Stimulated activated CD8-positive, alpha-beta memory T cell treated with anti-CD3 and anti-CD28 coated beads, Interleukin-12 subunit alpha, Interleukin-12 subunit beta, amount 100 ng/mL, for 24 hours (primary cell): ENCODE data around the gene PTPRD.

Experiments
- DNase-seq: peaks from one replicate; pipeline ENCODE4 v3.0.0-alpha.2; 2020; ENCODE audit errors: extremely low read depth

Gene PTPRD

GRCh38 chr9:8831568-8831967 is 1781.2 kb downstream of the PTPRD start:
- no peak for DNase-seq

- no peak for DNase-seq
Measured at GRCh38 chr9:8826281-8826680, 1786.5 kb downstream of the PTPRD start.

DNA sequence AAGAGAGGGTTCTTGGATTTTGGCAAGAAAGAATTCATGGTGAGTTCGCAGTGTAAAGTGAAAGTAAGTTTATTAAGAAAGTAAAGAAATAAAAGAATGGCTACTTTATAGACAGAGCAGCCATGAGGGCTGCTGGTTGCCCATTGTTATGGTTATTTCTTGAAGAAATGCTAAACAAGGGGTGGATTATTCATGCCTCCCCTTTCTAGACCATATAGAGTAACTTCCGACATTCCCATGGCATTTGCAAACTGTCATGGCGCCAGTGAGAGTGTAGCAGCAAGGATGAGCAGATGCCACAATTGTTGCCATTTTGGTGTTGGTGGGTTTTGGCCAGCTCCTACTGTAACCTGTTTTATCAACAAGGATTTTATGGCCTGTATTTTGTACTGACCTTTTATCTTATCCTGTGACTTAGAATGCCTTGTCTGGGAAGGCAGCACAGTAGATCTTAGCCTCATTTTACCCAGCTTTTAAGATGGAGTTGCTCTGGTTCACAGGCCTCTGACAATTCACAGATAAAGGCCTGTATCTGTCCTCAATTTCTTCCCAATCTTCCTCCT is 1787.1 kb downstream of the PTPRD start:
- no peak for DNase-seq

- no peak for DNase-seq
Measured at GRCh38 chr9:8823131-8823895, 1789.5 kb downstream of the PTPRD start.

- DNase-seq, result no peak
Measured at GRCh38 chr9:8822667-8823025, 1790.2 kb downstream of the PTPRD start.

DNA sequence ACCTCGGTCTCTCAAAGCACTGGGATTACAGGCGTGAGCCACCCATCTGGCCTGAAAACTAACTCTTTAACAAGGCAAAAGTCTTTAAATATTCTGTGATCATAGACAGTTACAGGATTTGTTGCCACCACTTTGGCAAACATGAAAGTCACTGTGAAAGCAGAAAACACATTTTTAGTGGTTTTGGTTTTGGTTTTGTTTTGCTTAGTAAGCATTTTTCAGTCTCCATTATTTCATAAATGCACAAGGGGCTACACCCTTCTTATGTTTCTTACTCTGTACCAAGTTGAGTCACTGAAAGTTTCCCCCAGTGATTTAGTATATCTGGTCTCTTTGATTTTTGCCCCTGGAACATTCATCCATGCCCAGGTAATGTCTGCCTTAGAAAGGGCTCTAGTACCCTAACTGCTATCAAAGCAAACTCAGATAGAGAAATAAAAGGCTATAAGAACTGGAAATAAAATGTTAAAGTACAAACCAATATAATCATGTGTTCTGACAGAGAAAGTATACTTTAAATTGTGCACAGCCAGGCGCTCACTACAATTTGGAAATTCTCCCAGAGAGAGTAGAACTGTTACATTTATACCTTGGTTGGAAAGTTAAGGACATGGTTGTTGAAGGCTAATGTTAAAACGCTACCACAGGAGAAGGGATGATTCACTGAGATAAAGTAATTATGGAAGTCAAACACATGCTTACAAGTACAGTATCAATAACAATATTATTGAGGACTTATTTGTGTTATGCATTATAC is 1790.7 kb downstream of the PTPRD start:
- no peak for DNase-seq

DNA sequence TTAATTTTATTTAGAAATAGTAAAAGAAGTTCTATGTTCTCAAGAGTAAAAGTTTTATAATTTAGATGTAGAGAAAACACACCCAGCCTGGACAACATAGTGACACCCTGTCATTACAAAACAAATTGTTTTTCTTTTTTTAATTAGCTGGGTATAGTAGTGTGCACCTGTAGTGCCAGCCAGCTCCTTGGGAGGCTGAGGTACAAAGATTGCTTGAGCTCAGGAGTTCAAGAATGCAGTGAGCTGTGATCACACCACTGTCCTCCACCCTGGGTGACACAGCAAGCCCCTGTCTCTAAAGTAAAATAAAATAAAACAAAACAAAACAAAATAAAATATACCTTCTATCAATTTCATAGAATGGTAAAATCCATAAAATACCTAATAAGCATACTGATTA is 1795.5 kb downstream of the PTPRD start:
- DNase-seq, result no peak

DNA sequence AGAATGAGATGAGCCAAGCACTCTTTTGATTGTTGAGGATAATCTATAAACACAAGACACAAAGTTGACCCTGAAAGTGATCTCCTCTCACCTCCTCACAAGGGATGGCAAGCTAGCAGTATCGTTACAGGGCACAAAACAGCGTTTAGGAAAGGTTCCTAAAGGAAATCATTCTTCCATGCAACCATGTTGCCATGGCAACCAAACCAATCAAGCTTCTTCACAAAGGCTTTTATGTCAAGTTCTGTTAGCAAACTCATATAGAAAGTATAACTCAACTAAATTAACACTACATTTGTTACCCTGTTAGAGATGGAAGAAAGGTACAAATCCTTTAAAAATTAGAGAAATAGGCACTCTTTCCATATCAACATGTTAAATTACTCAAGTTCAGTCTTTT is 1796.4 kb downstream of the PTPRD start:
- no peak for DNase-seq

GRCh38 chr9:8815931-8816330 is 1796.9 kb downstream of the PTPRD start:
- no peak for DNase-seq

- DNase-seq, result no peak
Measured at GRCh38 chr9:8815219-8815618, 1797.6 kb downstream of the PTPRD start.

- no peak for DNase-seq
Measured at GRCh38 chr9:8812888-8813287, 1799.9 kb downstream of the PTPRD start.

DNA sequence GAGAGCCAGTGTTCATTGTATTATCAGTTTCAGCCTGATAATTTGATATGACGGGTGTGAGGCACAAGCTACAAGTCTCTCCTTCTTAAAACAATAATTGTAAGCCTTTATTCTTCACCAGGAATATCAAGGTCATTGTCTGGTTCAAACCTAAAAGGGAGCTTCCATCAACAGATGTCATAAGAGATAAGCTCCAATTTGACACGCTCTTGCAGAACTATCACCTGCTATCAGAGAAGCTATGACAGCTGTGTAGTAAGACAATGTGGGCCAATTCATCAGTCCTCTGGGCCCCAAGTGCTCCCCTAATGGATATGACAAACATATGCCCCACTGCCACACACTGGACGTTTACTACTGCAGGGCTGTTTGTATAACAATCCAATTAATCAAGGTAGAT is 1803.1 kb downstream of the PTPRD start:
- DNase-seq, result no peak

GRCh38 chr9:8806150-8806549 is 1806.7 kb downstream of the PTPRD start:
- DNase-seq, result no peak

DNA sequence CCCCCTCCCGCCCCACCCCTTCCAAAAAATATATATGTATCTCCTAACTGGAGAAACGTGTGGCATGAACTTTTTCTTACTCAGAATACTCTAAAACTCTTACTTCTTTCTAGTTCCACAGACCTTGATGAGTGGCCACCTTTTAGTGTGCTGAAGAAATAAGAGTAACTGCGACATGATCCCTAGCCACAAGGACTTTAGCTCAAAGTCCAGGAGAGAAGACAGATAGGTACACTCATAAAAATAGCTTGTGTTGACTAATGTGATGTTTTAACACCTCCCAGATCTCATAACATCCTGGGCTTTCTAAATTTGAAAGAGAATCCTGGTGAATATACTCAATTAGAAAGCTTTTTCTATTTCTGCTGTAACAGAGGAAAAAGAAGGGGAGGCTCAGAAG is 1808.2 kb downstream of the PTPRD start:
- DNase-seq, result no peak

GRCh38 chr9:8802242-8802641 is 1810.6 kb downstream of the PTPRD start:
- DNase-seq, result no peak

- DNase-seq, result no peak
Measured at GRCh38 chr9:8800196-8800595, 1812.6 kb downstream of the PTPRD start.

DNA sequence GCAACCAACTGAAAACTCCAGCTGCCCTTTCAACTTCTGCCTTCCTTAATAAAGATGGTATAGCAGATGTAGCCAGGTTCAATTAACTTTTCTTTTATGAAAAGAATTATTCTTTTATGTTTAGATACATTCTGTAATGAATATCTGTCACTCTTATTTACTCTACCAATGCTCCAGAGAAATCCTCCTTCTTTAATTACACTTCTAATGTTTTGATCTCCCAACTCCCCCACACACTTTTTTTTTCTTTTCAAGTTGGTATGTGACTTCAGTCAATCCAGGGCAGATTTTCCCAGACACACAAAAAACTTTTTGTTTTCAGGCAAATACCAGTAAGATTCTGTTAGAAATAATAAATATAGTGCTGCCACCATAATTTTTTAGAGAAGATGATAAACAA is 1813.2 kb downstream of the PTPRD start:
- no peak for DNase-seq

- no peak for DNase-seq
Measured at GRCh38 chr9:8799206-8799605, 1813.6 kb downstream of the PTPRD start.

- no peak for DNase-seq
Measured at GRCh38 chr9:8784838-8785237, 1828.0 kb downstream of the PTPRD start.

GRCh38 chr9:8783941-8784340 is 1828.9 kb downstream of the PTPRD start:
- DNase-seq, result no peak

GRCh38 chr9:8782237-8782636 is 1830.6 kb downstream of the PTPRD start:
- DNase-seq, result no peak

- no peak for DNase-seq
Measured at GRCh38 chr9:8781458-8781857, 1831.3 kb downstream of the PTPRD start.

- DNase-seq, result no peak
Measured at GRCh38 chr9:8780386-8780785, 1832.4 kb downstream of the PTPRD start.
